H9 (cell line): ENCODE data around the gene PCSK6. TPM values are rescaled to one million over a fixed set of nuclear protein-coding genes. Genes with fewer than 3 reads are reported as not detected.

Source experiments
- DNase-seq: peaks from one replicate; pipeline ENCODE4 v3.0.0-alpha.2; 2017
- H2AFZ ChIP-seq: one replicate; pipeline ENCODE4 v1.6.1; 2013; ENCODE audit warnings: mild to moderate bottlenecking, low read length, control low read depth, moderate library complexity
- H2AK5ac ChIP-seq: 2 replicates; pipeline ENCODE4 v1.6.1; 2013; ENCODE audit warnings: low read length, control low read depth, mixed read lengths; ENCODE audit not compliant: insufficient read length
- H2BK120ac ChIP-seq: one replicate; pipeline ENCODE4 v1.6.1; 2013; ENCODE audit warnings: low read depth, mild to moderate bottlenecking, low read length, control low read depth, inconsistent platforms; ENCODE audit not compliant: poor library complexity, severe bottlenecking
- H2BK12ac ChIP-seq: 2 replicates; pipeline ENCODE4 v1.6.1; 2013; ENCODE audit warnings: low read length, control low read depth, mixed read lengths, low read depth; ENCODE audit not compliant: insufficient read length
- H2BK15ac ChIP-seq: 2 replicates; pipeline ENCODE4 v1.6.1; 2013; ENCODE audit warnings: low read depth, low read length, control low read depth
- H2BK20ac ChIP-seq: one replicate; pipeline ENCODE4 v1.6.1; 2013; ENCODE audit warnings: low read depth, mild to moderate bottlenecking, low read length, control low read depth, inconsistent platforms; ENCODE audit not compliant: poor library complexity, severe bottlenecking
- H2BK5ac ChIP-seq: 2 replicates; pipeline ENCODE4 v1.6.1; 2013; ENCODE audit warnings: low read length, control low read depth, mixed read lengths; ENCODE audit not compliant: insufficient read length
- H3K14ac ChIP-seq: 2 replicates; pipeline ENCODE4 v1.6.1; 2013; ENCODE audit warnings: low read length, control low read depth; ENCODE audit not compliant: insufficient read depth
- H3K18ac ChIP-seq: 2 replicates; pipeline ENCODE4 v1.6.1; 2013; ENCODE audit warnings: low read depth, mild to moderate bottlenecking, mixed read lengths, low read length, control low read depth; ENCODE audit not compliant: insufficient read length
- H3K23ac ChIP-seq: 2 replicates; pipeline ENCODE4 v1.6.1; 2013; ENCODE audit warnings: low read length, control low read depth, mixed read lengths, low read depth; ENCODE audit not compliant: insufficient read length
- H3K23me2 ChIP-seq: 2 replicates; pipeline ENCODE4 v1.6.1; 2013; ENCODE audit warnings: low read depth, mild to moderate bottlenecking, mixed read lengths, low read length, control low read depth; ENCODE audit not compliant: insufficient read length, poor library complexity, severe bottlenecking
- H3K27ac ChIP-seq: 2 replicates; pipeline ENCODE4 v1.5.1; 2013; ENCODE audit warnings: low read length, control low read depth, mixed read lengths, low read depth; ENCODE audit not compliant: insufficient read length
- H3K27me3 ChIP-seq: 2 replicates; pipeline ENCODE4 v1.6.1; 2013; ENCODE audit warnings: low read length, control low read depth, inconsistent platforms; ENCODE audit not compliant: insufficient read depth
- H3K4ac ChIP-seq: 2 replicates; pipeline ENCODE4 v1.6.1; 2013; ENCODE audit warnings: low read depth, mild to moderate bottlenecking, control low read depth, inconsistent platforms, low read length, moderate library complexity
- H3K4me1 ChIP-seq: 2 replicates; pipeline ENCODE4 v1.6.1; 2013; ENCODE audit warnings: low read length, control low read depth, inconsistent platforms; ENCODE audit not compliant: insufficient read depth
- H3K4me2 ChIP-seq: 2 replicates; pipeline ENCODE4 v1.6.1; 2013; ENCODE audit warnings: low read length, control low read depth, mixed read lengths; ENCODE audit not compliant: insufficient read length, insufficient read depth
- H3K56ac ChIP-seq: 2 replicates; pipeline ENCODE4 v1.6.1; 2013; ENCODE audit warnings: low read depth, mild to moderate bottlenecking, mixed read lengths, low read length, control low read depth; ENCODE audit not compliant: insufficient read length
- H3K79me1 ChIP-seq: 2 replicates; pipeline ENCODE4 v1.6.1; 2013; ENCODE audit warnings: low read depth, mild to moderate bottlenecking, moderate library complexity, low read length, control low read depth, inconsistent platforms; ENCODE audit not compliant: insufficient read depth, poor library complexity, severe bottlenecking
- H3K79me2 ChIP-seq: 2 replicates; pipeline ENCODE4 v1.6.1; 2013; ENCODE audit warnings: low read length, control low read depth, inconsistent platforms; ENCODE audit not compliant: insufficient read depth
- H3K9ac ChIP-seq: 2 replicates; pipeline ENCODE4 v1.6.1; 2013; ENCODE audit warnings: low read length, control low read depth, mixed read lengths; ENCODE audit not compliant: insufficient read length; ENCODE audit errors: extremely low read depth
- H3K9me3 ChIP-seq: one replicate; pipeline ENCODE4 v1.6.1; 2013; ENCODE audit warnings: low read depth, low read length, inconsistent platforms; ENCODE audit not compliant: control insufficient read depth
- H3T11ph ChIP-seq: one replicate; pipeline ENCODE4 v1.6.1; 2013; ENCODE audit warnings: mild to moderate bottlenecking, low read length, control low read depth, inconsistent platforms
- H4K20me1 ChIP-seq: one replicate; pipeline ENCODE4 v1.6.1; 2013; ENCODE audit not compliant: control insufficient read depth, insufficient read length, insufficient read depth
- H4K5ac ChIP-seq: 2 replicates; pipeline ENCODE4 v1.6.1; 2013; ENCODE audit warnings: low read depth, mild to moderate bottlenecking, mixed read lengths, low read length, control low read depth; ENCODE audit not compliant: insufficient read length
- H4K8ac ChIP-seq: replicated peaks from 2 replicates; pipeline ENCODE4 v1.6.1; 2013; ENCODE audit warnings: low read length, control low read depth, mixed read lengths, low read depth; ENCODE audit not compliant: insufficient read length
- H4K91ac ChIP-seq: 2 replicates; pipeline ENCODE4 v1.6.1; 2013; ENCODE audit warnings: low read depth, mild to moderate bottlenecking, moderate library complexity, mixed read lengths, low read length, control low read depth; ENCODE audit not compliant: insufficient read length
- H3K27ac Mint-ChIP-seq, 3 experiments: 2 replicates in 2 of 3; 3 replicates in 1 of 3; pipeline ENCODE4 v1.8.0; 2020 to 2021; ENCODE audit warnings: mixed read lengths in 3 of 3, mild to moderate bottlenecking in 1 of 3, moderate library complexity in 1 of 3
- H3K27me3 Mint-ChIP-seq: 2 replicates; pipeline ENCODE4 v1.8.0; 2021; ENCODE audit warnings: low read depth, mild to moderate bottlenecking, moderate library complexity, mixed read lengths
- H3K36me3 Mint-ChIP-seq, 3 experiments: 2 replicates in 2 of 3; 3 replicates in 1 of 3; pipeline ENCODE4 v1.8.0; 2020 to 2021; ENCODE audit warnings: low read depth in 3 of 3, mixed read lengths in 3 of 3; ENCODE audit not compliant: insufficient read depth in 1 of 3
- H3K4me1 Mint-ChIP-seq, 2 experiments: 2 replicates each; pipeline ENCODE4 v1.8.0; 2020; ENCODE audit warnings: mixed read lengths in 2 of 2
- H3K4me3 Mint-ChIP-seq, 2 experiments: 2 replicates in 1 of 2; 3 replicates in 1 of 2; pipeline ENCODE4 v1.8.0; 2020 to 2021; ENCODE audit warnings: mild to moderate bottlenecking in 2 of 2, mixed read lengths in 2 of 2, moderate library complexity in 1 of 2
- H3K9me3 Mint-ChIP-seq, 2 experiments: 2 replicates in 1 of 2; 3 replicates in 1 of 2; pipeline ENCODE4 v1.8.0; 2020; ENCODE audit warnings: mild to moderate bottlenecking in 2 of 2, mixed read lengths in 2 of 2, moderate library complexity in 1 of 2
- WGBS: extraction: QIAGEN DNeasy Blood & Tissue Kit; methylation state at CpG from one replicate; pipeline ENCODE4 v1.1.7; 2013; ENCODE audit warnings: missing lambda C conversion rate, low lambda C conversion rate, mixed read lengths; ENCODE audit not compliant: insufficient read length; ENCODE audit errors: extremely low coverage; 5-methylcytosine and 5-hydroxymethylcytosine counted together
- total RNA-seq: library from RNA; stranded (reverse); gene quantifications from 2 replicates; pipeline ENCODE4 v1.2.1, GENCODE V29; 2021
- TF ChIP-seq, protein P1 (sequence below): fragments of 200-600 bp; sonication (generic); conservative IDR thresholded peaks from 3 replicates; pipeline ENCODE4 v1.8.0; 2021; ENCODE audit warnings: antibody characterized with exemption, mild to moderate bottlenecking

PCSK6 gene
- total RNA-seq, 1 experiment from 2014 or later: 4.0 TPM

GRCh38 chr15:101488300-101489164 lies 975 bp downstream of the PCSK6 start:
- Histone ChIP-seq H2AFZ (no peak overlapping the region), H2BK12ac (no peak overlapping the region), H3K27ac (no peak overlapping the region), H2AK5ac (no peak overlapping the region), H3K9ac (no peak overlapping the region), H3K4me2 (peak overlapping the region; percentile 24), H3T11ph (no peak overlapping the region), H3K14ac (no peak overlapping the region), H4K5ac (no peak overlapping the region), H3K4ac (no peak overlapping the region), H4K91ac (no peak overlapping the region), H3K18ac (no peak overlapping the region), H3K79me1 (no peaks in the 10 kb centered on the region), H3K56ac (no peak overlapping the region), H3K79me2 (no peaks in the 10 kb centered on the region), H3K9me3 (no peaks in the 10 kb centered on the region), H4K20me1 (no peaks in the 10 kb centered on the region), H2BK5ac (no peak overlapping the region), H3K27me3 (peaks cover 16% of the 10 kb centered on the region; the same call in 1 of the 2 replicates), H2BK120ac (no peak overlapping the region), H3K23me2 (peaks cover 5% of the 10 kb centered on the region), H2BK15ac (no peak overlapping the region), H4K8ac (no peak overlapping the region), H3K23ac (no peak overlapping the region), H2BK20ac (no peak overlapping the region), H3K4me1 (no peaks in the 10 kb centered on the region)
- H3K9me3 Mint-ChIP-seq: peaks cover 18 to 19% of the 10 kb centered on the region in 2 experiments
- peaks cover 2% of the 10 kb centered on the region in 2 experiments; a peak in 1 of 4 replicates for H3K4me1 Mint-ChIP-seq
- peaks cover 0 to 19% (median 1%) of the 10 kb centered on the region in 3 experiments; a peak in 4 of 7 replicates for H3K36me3 Mint-ChIP-seq
- TF ChIP-seq, protein P1, sequence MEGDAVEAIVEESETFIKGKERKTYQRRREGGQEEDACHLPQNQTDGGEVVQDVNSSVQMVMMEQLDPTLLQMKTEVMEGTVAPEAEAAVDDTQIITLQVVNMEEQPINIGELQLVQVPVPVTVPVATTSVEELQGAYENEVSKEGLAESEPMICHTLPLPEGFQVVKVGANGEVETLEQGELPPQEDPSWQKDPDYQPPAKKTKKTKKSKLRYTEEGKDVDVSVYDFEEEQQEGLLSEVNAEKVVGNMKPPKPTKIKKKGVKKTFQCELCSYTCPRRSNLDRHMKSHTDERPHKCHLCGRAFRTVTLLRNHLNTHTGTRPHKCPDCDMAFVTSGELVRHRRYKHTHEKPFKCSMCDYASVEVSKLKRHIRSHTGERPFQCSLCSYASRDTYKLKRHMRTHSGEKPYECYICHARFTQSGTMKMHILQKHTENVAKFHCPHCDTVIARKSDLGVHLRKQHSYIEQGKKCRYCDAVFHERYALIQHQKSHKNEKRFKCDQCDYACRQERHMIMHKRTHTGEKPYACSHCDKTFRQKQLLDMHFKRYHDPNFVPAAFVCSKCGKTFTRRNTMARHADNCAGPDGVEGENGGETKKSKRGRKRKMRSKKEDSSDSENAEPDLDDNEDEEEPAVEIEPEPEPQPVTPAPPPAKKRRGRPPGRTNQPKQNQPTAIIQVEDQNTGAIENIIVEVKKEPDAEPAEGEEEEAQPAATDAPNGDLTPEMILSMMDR: no peak
- peak overlapping the region; percentile 59 to 76 for H3K4me3 Mint-ChIP-seq
- WGBS: no CpG with 5 or more reads among the region's 85 CpGs
- DNase-seq: no peak
- H3K27me3 Mint-ChIP-seq: peaks cover 74% of the 10 kb centered on the region
- no peak overlapping the region for H3K27ac Mint-ChIP-seq
